GM19043 (cell line): ENCODE measurements around the gene COL26A1.
"Not testable (repeated sequence)": the region's sequence is repeated elsewhere in the genome, so short reads cannot be mapped to it uniquely, and the experiment has no call there.

ENCODE experiments used
- ATAC-seq: cut with Tn5 transposase; IDR thresholded peaks from one replicate; pipeline ENCODE4 v1.9.1; 2021; ENCODE audit warnings: low read depth; ENCODE audit not compliant: unreplicated experiment

The COL26A1 gene

DNA sequence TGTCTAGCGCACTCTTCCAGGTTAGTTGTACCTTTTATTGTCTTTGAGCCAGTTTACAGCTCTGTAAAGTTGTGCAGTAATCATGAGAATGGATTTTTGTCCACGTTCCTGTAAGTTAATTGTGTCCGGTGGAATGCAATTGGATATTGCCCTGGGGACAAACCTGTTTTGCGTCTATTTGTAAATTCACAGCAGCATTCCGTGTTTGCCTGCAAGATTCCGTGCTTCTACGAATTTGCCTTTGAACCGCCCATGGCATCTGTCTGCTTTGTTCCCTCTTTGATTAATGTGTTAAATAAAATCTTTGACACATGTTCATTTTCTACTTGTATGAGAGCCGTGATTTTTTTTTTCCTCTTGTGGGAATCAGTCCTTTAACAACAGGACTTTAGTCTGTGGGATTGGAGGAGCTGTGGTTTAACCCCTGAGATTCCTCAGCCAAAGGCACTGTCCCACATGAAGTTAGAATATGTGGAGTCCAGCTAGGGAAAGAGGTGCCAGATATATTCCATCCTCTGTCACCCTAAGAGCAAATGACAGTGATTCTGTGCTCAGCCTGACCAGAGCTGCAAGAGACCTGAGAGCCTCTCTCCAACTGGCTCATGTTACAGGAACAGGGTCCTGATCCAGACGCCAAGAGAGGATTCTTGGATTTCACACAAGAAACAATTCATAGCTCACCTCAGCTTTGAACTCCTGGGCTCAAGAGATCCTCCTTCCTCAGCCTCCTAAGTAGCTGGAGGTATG lies 126.3 kb downstream of the COL26A1 start:
- ATAC-seq, result no peak

DNA sequence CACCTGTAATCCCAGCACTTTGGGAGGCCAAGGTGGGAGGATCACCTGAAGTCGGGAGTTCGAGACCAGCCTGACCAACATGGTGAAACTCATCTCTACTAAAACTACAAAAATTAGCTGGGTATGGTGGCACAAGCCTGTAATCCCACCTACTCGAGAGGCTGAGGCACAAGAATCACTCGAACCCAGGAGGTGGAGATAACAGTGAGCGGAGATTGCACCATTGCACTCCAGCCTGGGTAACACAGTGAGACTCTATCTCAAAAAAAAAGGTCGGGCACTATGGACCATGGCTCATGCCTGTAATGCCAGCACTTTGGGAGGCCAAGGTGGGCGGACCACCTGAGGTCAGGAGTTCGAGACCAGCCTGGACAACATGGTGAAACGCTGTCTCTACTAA lies 127.8 kb downstream of the COL26A1 start:
- ATAC-seq, result not testable (repeated sequence)

DNA sequence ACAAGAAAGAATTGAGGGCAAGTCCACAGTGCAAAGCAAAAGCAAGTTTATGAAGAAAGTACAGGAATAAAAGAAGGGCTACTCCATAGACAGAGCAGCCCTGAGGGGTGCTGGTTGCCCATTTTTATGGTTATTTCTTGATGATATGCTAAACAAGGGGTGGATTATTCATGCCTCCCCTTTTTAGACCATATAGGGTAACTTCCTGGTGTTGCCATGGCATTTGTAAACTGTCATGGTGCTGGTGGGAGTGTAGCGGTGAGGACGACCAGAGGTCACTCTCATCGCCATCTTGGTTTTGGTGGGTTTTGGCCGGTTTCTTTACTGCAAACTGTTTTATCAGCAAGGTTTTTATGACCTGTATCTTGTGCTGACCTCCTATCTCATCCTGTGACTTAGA lies 128.8 kb downstream of the COL26A1 start:
- not testable (repeated sequence) for ATAC-seq

DNA sequence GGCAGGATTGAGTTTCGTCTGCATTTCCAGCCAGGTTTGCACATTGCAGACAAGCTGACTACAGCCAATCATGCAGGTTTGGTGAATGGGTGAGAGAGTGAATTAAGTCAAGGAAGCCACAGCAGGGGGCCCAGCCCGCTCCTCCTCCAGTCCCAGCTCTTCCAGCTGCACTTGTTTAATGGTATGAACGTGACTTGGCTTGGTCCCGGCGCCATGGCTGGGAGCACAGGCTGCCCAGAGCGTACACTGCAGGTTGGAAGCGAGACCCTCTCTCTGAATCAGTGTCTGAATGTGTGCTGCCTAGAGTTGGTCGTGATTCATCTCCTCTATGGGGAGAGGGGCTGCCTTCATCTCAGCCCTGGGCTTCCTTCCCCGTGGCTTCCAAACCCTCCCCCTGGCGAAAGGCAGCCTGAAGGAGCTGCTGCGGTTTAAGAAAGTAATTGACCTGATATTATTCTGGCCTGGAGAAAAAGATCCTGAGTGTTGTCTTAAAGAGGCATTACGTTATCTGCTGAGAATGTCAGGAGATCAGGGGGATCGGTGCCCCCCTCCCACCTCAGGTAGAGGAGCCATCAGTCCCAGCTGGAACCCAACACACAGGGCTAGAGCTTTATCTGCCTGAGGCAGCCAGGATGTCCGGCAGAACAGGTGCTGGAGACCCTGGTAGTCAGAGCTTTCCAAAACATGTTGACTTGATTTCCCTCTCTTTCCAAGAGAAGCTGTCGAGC lies 132.1 kb downstream of the COL26A1 start:
- no peak for ATAC-seq

DNA sequence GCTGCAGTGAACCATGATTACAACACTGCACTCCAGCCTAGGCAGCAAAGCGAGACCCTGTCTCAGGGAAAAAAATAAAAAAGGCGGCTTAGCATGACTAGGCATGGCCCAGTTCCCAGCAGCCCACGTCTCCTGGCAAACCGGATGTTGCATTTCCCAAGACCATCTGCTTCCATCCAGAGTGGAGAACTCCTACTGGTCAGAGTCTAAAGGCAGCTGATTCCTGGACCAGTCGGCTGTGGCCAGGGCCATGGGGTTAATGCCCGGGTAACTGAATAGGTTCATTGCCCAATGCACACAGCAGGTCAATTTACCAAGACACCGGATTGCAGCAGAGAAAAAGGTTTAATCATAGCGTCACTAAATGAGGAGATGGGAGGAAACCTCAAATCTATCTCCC lies 133.3 kb downstream of the COL26A1 start:
- no peak for ATAC-seq

DNA sequence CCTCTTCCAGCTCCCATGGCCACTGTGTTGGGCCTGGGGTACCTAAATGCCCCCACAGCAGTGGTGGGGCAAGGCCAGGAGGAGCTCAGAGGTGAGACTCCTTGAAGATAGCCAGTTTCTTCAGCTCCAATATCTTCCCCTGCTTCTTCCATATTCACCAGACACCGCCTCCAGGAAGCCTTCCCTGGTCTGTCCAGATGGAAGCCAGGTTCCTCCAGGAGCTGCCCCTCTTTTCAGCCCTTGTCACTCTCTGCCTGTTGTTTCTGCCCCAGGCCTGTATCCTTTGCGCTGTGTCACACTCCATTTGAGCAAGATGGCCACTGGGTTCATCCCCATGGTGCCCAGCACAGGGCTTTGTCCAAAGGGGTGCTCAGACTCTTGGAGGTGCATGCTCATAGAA lies 138.7 kb downstream of the COL26A1 start:
- no peak for ATAC-seq

DNA sequence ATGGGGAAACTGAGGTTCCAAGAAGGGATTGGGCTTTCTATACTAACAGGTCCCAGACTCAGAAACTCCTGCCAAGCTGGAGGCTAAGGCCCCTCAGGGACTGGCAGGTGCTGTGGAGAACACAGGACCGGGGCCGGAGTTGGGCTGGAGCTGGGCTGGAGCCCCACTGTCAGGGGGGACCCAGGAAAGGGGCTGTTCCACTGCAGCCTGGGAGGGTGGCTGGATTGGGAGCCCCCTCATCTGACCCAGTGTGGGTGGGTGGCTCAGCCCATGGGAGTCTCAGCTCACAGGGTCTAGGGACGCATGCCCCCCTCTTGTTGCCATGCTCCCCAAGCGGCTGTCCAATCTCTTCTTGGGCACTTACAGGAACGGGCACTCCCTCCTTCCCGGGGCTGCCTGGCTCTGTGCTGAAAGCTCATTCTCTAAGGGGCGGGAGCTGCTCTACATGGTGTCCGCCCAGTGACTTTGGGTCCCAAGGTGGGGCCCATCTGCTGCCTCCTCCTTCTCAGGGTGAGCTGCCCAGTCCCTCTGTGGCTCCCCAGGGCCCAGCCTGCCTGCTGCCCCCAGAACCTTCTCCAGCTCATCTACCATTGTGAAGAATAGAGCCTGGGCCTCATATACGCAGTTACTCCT lies 139.9 kb downstream of the COL26A1 start:
- no peak for ATAC-seq

DNA sequence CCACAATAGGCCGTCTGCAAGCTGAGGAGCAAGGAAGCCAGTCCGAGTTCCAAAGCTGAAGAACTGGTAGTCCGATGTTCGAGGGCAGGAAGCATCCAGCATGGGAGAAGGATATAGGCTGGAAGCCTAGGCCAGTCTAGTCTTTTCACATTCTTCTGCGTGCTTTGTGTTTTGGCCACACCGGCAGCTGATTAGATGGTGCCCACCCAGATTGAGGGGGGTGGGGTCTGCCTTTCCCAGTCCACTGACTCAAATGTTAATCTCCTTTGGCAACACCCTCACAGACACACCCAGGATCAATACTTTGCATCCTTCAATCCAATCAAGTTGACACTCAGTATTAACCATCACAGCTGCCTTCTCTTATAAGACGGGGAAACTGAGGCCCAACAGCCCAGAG lies 142.8 kb downstream of the COL26A1 start:
- ATAC-seq, result not testable (repeated sequence)

DNA sequence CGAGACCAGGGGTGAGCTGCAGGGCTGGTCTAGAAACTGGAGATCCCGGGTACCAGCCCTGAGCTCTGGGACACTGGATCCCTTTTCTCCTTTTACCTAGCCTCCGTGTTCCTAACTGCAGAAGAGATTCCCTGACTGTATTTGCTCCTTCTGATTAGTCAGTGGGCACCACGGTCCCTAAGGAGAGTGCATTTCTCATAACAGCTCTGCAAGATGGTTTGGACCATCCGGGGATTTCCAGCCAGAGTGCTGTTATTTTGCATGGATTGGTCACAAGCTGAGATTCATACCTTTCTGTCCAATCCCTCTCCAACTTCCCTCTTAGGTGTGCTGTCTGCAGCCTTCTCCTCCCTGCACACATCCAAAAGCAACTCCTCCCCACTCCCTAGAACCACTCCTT lies 143.9 kb downstream of the COL26A1 start:
- no peak for ATAC-seq

DNA sequence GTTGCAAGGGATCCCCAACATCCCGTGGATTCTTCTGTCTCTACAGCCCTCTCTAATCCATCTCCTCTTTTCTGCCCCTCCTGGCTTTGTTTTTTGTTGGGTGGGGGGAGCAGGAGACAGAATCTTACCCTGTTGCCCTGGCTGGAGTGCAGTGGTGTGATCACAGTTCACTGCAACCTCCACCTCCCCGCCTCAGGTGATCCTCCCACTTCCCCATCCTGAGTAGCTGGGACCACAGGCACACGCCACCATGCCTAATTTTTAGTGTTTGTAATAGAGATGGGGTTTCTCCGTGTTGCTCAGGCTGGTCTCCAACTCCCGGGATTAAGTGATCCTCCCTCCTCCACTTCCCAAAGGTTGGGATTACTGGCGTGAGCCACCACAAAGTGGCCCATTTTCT lies 144.7 kb downstream of the COL26A1 start:
- no peak for ATAC-seq

DNA sequence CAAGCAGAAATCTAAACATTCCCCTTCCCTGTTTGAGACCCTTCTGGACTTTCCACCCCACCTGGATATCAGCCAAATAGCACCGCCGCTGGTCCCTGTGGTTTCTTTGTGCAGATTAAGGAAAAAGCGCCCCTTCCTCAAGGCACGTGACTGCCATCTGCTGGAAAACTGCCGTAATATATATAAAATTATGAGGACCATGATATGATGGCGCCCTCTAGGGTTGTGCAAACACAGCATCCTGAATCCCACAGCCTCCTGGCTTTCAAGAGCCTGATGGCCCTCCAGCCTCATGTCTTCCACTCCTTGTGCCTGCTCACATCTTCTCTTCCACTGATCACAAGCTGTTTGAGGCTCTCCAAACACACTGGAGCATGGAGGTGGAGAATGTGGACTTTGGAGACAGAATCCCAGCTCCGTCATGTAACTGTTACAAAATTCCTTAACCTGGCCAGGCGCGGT lies 145.1 kb downstream of the COL26A1 start:
- ATAC-seq, result no peak

DNA sequence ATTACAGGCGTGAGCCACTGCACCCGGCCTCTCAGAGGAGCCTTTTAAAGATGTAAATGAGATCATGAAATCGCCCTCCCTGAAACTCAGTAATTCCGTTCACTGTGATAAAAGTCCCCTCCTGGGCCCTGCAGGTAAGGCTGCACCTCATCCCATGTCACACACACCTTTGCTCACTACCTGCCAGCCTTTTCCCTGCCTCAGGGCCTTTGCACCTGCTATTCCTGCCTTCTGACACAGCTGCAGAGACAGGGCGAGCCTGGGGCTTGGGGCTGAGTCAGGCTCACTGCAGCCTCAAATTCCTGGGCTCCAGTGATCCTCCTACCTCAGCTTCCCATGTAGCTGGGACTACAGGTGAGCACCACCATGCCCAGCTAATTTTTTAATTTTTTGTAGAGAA lies 147.6 kb downstream of the COL26A1 start:
- ATAC-seq, result no peak

DNA sequence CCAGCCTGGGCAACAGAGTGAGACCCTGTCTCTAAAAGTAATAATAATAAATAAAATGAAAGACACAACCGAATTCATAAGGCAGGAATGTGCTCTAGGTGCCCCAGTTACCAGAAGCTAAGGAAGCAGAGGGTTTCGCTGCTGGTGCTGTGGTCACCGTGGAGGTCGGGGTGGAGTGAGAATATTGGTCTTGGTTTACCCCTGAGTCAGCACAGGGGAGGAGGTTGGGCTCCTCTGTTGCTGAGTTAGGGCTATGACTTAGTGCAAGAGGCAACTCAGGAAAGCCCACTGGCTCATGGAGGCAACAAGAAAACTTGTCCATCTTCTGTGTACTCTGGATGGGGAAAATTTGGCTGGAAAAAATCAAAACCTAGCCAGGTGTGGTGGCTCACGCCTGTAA lies 149.3 kb downstream of the COL26A1 start:
- no peak for ATAC-seq

DNA sequence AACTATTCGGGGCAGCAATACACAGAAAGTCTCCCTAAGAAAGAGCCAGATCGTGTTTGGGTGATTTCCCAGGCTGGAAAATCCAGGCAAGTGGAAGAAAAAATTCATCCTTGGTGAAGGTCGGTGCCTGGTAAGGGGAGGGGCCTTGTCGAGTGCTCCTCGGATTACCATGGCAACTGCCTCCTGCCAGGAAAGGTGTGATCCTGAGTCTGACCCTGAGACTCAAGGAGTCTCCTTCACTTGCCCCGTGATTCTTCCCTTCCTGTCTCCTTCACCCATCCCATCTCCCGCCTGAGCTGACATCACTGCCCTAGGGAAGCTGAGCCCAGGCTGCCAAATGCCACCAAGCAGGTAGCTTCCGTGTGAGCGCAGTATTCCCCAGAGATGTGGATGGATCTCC lies 154.2 kb downstream of the COL26A1 start:
- no peak for ATAC-seq

DNA sequence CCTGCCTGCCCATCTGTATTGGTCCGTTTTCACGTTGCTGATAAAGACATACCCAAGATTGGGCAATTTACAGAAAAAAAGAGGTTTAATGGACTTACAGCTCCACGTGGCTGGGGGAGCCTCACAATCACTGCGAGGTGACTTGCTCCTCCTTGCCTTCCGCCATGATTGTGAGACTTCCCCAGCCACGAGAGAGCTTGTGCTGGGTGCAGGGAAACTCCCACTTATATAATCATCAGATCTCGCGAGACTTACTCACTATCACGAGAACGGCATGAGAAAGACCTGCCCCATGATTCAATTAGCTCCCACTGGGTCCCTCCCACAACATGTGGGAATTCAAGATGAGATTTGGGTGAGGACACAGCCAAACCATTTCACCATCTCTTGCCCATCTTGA lies 154.6 kb downstream of the COL26A1 start:
- ATAC-seq, result no peak

DNA sequence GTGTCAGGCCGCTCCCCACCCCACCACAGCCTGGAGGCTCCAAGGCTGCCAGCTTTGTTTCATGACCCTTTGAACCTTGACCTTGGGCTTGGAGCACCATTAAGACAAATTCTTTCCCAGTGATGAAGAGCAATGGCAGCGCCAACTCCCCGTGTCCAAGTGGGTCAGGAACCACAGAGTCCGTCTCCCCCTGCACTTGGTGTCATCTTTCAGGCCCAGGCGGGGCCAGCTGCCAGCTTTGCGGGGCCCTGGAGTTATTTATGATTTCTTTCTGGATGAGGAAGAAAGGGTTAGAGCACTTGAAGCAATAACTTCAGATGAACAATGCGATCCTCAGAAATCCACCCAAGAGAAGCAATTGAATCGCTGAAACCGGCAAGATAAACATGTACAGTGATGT lies 155.7 kb downstream of the COL26A1 start:
- no peak for ATAC-seq

DNA sequence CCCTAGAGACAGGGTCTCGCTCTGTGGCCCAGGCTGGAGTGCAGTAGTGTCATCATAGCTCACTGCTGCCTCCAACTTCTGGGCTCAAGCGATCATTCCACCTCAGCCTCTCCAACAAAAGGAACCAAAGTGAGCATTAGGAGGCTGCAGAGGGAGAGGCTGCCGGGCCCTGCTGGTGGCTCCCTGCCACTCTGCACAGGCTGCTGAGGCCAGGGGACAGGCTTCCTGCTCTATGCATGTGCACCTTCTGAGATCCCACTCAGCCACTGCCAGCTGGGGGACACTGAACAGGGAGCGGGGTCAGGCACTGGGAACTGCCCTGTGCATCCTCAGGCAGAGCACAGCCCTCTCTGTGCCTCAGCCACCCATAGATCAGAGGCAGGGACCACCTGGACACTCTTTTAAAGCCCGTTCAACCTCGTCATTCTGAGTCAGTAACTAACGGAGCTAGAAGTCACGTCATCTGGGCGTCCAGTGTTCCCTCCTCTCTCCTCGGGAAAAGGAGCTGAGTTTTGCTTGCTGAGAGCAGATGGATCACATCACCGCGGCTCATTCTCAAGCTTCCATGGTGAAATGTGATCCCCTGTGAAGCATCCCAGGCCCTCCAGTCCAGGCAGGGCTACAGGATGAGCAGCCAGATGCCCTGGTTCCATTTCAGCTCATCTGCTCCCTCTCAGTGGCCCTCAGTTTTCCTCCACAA lies 156.8 kb downstream of the COL26A1 start:
- ATAC-seq, result no peak

DNA sequence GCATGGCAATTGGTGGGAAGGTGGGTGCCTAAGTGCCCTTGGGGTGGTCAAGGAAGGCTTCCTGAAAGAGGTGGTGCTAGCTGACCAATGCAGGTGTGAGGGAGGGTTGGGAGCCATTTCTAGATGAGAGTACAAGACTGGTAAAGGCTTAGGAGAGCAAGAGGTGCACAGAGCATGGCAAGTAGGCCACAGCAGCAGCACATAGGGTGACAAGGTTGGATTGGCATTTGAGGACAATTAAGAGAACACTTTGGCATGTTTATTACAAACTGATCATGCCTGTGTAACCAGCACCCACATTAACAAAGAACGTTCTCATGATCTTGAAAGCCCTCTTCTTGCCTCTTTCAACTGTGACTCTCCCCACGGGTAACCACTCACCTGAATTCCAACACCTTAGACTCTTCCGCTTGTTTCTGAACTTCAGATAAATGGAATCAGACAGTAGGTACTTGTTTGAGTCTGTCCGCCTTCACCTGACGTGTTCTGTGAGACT lies 158.8 kb downstream of the COL26A1 start:
- no peak for ATAC-seq

DNA sequence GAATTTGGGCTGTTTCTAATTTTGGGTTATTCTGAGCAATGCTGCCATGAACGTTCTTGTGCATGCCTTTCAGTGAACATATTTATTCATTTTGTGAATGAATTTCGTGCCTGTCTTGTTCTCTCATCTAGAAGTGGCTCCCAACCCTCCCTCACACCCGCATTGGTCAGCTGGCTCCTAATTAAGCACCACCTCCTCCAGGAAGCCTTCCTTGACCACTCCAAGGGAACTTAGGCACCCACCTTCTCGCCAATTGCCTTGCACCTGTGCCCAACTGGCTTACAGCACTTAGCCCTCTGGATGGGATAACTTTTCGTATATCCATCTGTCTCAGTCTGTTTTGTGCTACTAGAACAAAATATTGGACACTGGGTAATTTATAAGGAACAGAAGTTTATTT lies 159.3 kb downstream of the COL26A1 start:
- ATAC-seq, result no peak

DNA sequence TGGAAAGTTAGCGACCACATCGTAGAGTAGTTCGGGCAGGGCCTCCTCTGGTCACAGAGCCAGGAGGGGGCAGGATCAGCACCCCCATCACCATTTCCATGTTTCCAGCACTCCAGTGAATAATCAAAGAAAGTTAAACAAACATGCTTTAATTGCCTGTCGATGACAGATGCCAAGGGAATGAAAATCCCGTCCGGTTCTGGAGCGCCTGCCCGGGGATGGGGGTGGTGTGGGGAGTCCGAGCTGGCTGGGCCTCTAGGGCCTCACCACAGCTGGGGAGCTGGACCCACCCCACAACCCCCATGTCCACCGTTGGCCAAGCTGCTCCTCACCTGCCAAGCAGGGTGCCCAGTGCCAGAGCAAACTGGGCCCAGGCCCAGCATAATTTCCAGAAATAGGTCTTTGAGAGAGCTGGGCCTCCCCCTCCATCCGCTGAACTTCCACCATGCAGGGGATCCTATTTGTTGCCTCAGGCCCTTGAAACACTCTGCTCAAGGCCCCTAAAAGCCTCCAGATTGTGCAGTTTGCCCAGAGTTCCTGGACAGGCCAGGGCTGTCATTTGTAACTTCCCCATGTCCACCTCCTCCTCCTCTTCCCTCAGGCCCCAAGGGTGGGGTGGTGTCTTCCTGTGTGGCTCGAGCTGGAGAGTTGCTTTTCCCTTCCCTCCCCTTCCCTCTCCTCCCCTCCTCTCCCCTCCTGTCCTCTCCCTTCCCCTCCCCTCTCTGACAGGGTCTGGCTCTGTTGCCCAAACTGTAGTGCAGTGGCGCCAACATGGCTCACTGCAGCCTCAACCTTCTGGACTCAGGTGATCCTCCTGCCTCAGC lies 165.4 kb downstream of the COL26A1 start:
- no peak for ATAC-seq
